VCaP (cell line): Measurements from ENCODE around the gene PCBD2.

Experiments
- H3K27ac ChIP-seq: fragments of 450-650 bp; 2 replicates; pipeline ENCODE4 v1.5.1; 2017
- CTCF ChIP-seq: fragments of 450-650 bp; conservative IDR thresholded peaks from 2 replicates; pipeline ENCODE4 v1.5.1; 2017; ENCODE audit warnings: mild to moderate bottlenecking, moderate library complexity

PCBD2 gene

DNA sequence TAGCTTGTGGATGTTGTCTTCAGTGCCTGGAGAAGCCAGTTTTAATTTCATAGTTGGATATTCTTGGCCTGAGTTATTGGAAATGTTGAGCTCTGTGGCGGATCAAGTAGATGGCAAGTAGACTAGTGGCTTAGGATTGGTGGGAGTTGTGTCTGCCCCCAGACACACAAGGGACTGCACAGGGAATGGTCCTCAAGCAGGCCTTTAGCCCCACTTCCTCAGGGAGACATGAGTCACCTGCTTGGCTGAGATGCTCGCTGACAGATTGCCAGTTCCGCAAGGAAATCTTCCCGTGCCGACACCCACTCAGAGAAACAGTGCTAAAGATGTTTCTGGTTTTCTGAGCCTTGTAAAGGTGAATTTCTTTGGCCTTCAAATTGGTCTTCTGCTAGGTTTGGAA lies 44.0 kb downstream of the PCBD2 start:
- no peak overlapping the region for H3K27ac ChIP-seq
- no peak for TF ChIP-seq CTCF

DNA sequence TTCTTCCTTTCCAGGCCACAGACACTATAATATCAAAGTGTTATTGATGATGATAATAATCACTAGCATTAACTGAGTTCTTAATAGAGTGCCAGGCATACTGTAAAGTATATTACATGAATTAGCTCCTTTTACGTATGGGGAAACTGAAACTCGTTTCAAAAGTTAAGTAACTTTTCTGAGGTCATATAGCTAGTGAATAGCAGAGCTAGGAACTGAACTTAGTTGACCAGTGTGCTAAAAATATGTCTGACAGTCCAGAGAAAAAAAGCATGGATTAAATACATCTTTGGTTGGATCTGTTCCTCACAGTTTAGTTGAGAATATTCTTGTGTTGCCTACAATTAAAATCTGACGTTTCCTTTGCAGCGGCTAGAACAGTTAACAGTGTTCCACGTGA lies 44.4 kb downstream of the PCBD2 start:
- TF ChIP-seq CTCF = no peak

DNA sequence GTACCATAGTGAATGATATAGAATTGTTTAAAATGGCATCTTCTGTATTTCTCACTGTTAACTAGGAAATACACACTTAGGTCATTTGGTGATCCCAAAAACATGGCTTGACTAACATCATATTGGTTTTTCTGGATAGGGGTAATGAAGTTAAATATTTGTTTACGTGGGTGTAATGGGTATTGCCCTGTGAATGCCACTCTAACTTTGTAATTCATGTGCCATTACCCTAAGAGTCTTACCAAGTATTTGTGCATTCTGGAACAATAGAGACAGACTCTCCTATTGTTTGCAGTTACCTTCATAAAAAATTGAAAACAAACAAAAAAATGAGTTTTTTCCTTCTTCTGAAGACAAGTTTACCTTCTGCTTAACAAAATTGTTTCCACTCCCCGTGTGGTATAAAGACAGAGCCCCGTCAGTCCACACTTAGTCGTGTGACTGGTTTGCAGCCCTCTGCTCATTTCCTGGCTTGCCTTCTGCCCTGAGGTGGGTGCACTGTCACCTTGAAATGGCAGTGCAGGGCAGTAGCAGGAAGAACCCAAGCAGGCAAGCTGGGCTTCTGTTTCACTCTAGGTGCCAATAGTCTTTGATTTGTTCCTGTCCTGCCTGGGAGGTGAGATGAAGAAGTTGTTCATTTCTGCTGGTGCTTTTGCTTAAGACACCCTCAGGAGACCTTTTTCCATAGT lies 53.1 kb downstream of the PCBD2 start:
- no peak for TF ChIP-seq CTCF
- H3K27ac ChIP-seq = peak overlapping the region; percentile 27

More for the DNA sequence above, 44.4 kb downstream of the PCBD2 start:
- H3K27ac ChIP-seq = no peak overlapping the region

GRCh38 chr5:134958755-134959154 lies 53.8 kb downstream of the PCBD2 start:
- peak overlapping the region; percentile 27 for H3K27ac ChIP-seq
- no peak for TF ChIP-seq CTCF

DNA sequence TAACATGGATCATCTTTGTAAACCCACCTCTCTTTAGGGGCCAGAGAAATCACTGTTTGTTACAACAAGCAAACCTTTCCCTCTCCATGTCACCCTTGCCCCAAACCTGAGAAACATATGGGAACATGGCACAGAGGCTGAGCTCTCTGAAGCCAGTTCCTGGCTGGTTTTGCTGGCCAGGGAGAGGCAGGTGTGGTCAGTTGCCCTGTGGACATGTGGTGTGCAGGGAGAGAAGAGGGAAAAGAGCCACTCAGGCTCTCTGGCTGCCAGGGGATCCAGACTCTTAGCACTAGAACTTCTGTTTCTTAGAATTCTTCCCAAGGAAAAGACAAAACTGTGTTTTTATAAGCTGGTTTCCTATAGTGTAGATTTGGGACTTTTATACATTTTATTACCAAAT lies 58.2 kb downstream of the PCBD2 start:
- H3K27ac ChIP-seq = no peak overlapping the region
- no peak for TF ChIP-seq CTCF

- TF ChIP-seq CTCF = no peak
- no peak overlapping the region for H3K27ac ChIP-seq
These were observed 59.7 kb downstream of the PCBD2 start for GRCh38 chr5:134964359-134965270.

DNA sequence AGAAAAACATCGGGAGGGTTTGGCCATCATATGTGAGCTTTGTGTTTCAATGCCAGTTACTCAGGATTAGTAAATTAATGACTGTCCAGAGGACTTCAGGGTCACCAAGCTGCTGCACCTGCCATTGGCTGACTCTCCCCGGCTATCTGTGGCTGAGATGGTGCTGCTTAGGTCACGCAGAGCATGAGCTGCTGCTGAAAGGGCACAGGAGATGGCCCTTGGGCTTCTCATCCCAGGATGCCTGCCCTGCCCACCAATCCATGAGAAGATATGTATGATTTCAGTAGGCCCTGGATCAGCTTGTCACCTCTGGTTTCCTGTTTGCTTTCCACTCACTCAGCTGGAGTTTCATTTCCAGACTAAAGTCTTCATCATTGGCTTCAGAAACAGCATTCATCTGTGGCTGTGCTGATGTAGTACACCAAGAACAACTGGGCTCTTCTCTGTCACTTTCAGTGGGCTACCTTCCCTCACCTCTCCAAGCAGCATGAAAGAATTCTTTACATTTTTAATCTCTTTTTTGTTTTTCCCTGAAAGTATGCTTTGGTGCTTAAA lies 60.4 kb downstream of the PCBD2 start:
- no peak for TF ChIP-seq CTCF
- H3K27ac ChIP-seq = no peak overlapping the region
